Measurements from ENCODE around the gene HMGCL. TPM values are rescaled to one million over a fixed set of nuclear protein-coding genes. Genes with fewer than 3 reads are reported as not detected.

Gene HMGCL
- total and polyA plus RNA-seq, 2 of the 13 experiments (the other 11 are each of a cell fraction or from before 2014, with no cell fraction given): 21.3 to 41.4 TPM

DNA sequence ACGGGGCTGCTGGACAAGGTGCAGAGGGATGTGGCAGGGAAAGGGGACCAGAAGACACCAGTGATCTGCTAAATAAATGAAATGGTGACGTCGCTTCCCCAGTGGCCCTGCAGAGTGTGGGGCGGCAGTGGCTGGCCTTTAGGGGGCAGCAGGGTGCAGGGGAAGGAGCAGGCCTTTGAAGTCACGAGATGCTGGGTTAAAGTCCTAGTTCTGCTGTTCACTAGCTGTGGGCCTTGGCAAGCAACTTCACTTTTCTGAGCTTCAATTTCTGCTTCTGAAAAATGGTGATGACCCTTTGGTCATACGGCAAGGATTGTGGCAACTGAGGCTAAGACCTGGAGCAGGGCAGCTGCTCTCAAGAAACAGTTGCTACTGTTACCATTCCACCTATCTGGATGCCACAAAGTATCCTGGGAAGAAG is 15.5 kb downstream of the HMGCL start (continued):
- TF ChIP-seq, protein P1, sequence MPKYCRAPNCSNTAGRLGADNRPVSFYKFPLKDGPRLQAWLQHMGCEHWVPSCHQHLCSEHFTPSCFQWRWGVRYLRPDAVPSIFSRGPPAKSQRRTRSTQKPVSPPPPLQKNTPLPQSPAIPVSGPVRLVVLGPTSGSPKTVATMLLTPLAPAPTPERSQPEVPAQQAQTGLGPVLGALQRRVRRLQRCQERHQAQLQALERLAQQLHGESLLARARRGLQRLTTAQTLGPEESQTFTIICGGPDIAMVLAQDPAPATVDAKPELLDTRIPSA (CRISPR knock-in tag; IDR thresholded peaks at IDR 0.05; ENCODE audit: borderline replicate concordance): no peak
- no peak for TF ChIP-seq ZNF569 (CRISPR knock-in tag; IDR thresholded peaks at IDR 0.05; ENCODE audit: borderline replicate concordance)
- no peak for TF ChIP-seq ARNT (IDR thresholded peaks at IDR 0.05)
- TF ChIP-seq, protein P2, sequence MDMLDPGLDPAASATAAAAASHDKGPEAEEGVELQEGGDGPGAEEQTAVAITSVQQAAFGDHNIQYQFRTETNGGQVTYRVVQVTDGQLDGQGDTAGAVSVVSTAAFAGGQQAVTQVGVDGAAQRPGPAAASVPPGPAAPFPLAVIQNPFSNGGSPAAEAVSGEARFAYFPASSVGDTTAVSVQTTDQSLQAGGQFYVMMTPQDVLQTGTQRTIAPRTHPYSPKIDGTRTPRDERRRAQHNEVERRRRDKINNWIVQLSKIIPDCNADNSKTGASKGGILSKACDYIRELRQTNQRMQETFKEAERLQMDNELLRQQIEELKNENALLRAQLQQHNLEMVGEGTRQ (IDR thresholded peaks at IDR 0.05; ENCODE audit: low read depth, low read length): no peak; the same call in 1 of the 2 replicates
- TF ChIP-seq, protein P2 (CRISPR knock-in tag; IDR thresholded peaks at IDR 0.05; ENCODE audit: borderline replicate concordance): peak; percentile 57; the same call in 1 of the 2 replicates
- TF ChIP-seq ZBTB42 (CRISPR knock-in tag; IDR thresholded peaks at IDR 0.05): no peak
- TF ChIP-seq HOXA3 (CRISPR knock-in tag; IDR thresholded peaks at IDR 0.05): peak; percentile 57
- TF ChIP-seq, protein P3, sequence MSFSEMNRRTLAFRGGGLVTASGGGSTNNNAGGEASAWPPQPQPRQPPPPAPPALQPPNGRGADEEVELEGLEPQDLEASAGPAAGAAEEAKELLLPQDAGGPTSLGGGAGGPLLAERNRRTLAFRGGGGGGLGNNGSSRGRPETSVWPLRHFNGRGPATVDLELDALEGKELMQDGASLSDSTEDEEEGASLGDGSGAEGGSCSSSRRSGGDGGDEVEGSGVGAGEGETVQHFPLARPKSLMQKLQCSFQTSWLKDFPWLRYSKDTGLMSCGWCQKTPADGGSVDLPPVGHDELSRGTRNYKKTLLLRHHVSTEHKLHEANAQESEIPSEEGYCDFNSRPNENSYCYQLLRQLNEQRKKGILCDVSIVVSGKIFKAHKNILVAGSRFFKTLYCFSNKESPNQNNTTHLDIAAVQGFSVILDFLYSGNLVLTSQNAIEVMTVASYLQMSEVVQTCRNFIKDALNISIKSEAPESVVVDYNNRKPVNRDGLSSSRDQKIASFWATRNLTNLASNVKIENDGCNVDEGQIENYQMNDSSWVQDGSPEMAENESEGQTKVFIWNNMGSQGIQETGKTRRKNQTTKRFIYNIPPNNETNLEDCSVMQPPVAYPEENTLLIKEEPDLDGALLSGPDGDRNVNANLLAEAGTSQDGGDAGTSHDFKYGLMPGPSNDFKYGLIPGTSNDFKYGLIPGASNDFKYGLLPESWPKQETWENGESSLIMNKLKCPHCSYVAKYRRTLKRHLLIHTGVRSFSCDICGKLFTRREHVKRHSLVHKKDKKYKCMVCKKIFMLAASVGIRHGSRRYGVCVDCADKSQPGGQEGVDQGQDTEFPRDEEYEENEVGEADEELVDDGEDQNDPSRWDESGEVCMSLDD (CRISPR knock-in tag; IDR thresholded peaks at IDR 0.05; ENCODE audit: borderline replicate concordance): no peak
- peak; percentile 94 for TF ChIP-seq HNF4A (CRISPR knock-in tag; IDR thresholded peaks at IDR 0.05)
